Lower lobe of right lung (tissue), 2 donors: ENCODE measurements around the gene MLIP. TPM values are rescaled to one million over a fixed set of nuclear protein-coding genes. Genes with fewer than 3 reads are reported as not detected.

Source experiments
- ATAC-seq, 2 donors: fragments of 200-7000 bp; cut with Tn5 transposase; one replicate each; pipeline ENCODE4 v1.9.1; 2020 to 2022; ENCODE audit warnings: mild to moderate bottlenecking in 2 of 2, moderate library complexity in 2 of 2
- DNase-seq: peaks from one replicate; pipeline ENCODE4 v3.0.0-alpha.2; 2020
- H3K27ac ChIP-seq: fragments of 200-600 bp; one replicate; pipeline ENCODE4 v1.8.0; 2022
- H3K27me3 ChIP-seq: fragments of 200-600 bp; one replicate; pipeline ENCODE4 v1.8.0; 2022; ENCODE audit warnings: low read depth
- H3K36me3 ChIP-seq: fragments of 200-600 bp; one replicate; pipeline ENCODE4 v1.8.0; 2022; ENCODE audit warnings: mild to moderate bottlenecking
- H3K4me1 ChIP-seq: fragments of 200-600 bp; one replicate; pipeline ENCODE4 v1.8.0; 2022
- H3K4me3 ChIP-seq: fragments of 200-600 bp; one replicate; pipeline ENCODE4 v1.8.0; 2022; ENCODE audit warnings: mild to moderate bottlenecking
- H3K9me3 ChIP-seq: fragments of 200-600 bp; one replicate; pipeline ENCODE4 v1.8.0; 2022
- CTCF ChIP-seq: fragments of 200-600 bp; IDR thresholded peaks from one replicate; pipeline ENCODE4 v1.8.0; 2022; ENCODE audit warnings: antibody characterized with exemption, mild to moderate bottlenecking
- intact Hi-C: fragments of 100-400 bp; cut with DNase I; formaldehyde crosslinking; loops from one replicate; pipeline ENCODE4 v1.11.0; 2022
- total RNA-seq: library from RNA; stranded (reverse); fragmentation: NEBNext Ultra II Directional; extraction: Animal tissue kit (Norgen Biotek cat#: 25700); gene quantifications from one replicate; pipeline ENCODE4 v1.2.1, GENCODE V29; 2021
- donor health status: DM: no; HTN: yes; CAD: no; lungs with severe emphysema.

The MLIP gene
- total RNA-seq, 1 donor from 2014 or later = not detected

GRCh38 chr6:54262971-54263370 lies 151.7 kb downstream of the MLIP start:
- Histone ChIP-seq H3K4me3 (no peak overlapping the region), H3K4me1 (no peaks in the 10 kb centered on the region), H3K9me3 (no peaks in the 10 kb centered on the region), H3K27me3 (no peaks in the 10 kb centered on the region), H3K36me3 (no peaks in the 10 kb centered on the region), H3K27ac (no peak overlapping the region)
- intact Hi-C loops = no loop called here
- no peak for TF ChIP-seq CTCF
- ATAC-seq (no peak), DNase-seq (no peak)

GRCh38 chr6:54264581-54265272 lies 153.5 kb downstream of the MLIP start:
- DNase-seq = no peak
- intact Hi-C loops = no loop called here
- no peak for TF ChIP-seq CTCF
- H3K27me3 ChIP-seq = no peaks in the 10 kb centered on the region
- H3K4me1 ChIP-seq = no peaks in the 10 kb centered on the region
- no peak overlapping the region for H3K4me3 ChIP-seq
- no peaks in the 10 kb centered on the region for H3K36me3 ChIP-seq
- ATAC-seq = no peak
- no peak overlapping the region for H3K27ac ChIP-seq
- H3K9me3 ChIP-seq = no peaks in the 10 kb centered on the region

GRCh38 chr6:54266400-54266923 lies 155.2 kb downstream of the MLIP start:
- Histone ChIP-seq H3K27me3 (no peaks in the 10 kb centered on the region), H3K4me1 (no peaks in the 10 kb centered on the region), H3K9me3 (no peaks in the 10 kb centered on the region), H3K36me3 (no peaks in the 10 kb centered on the region), H3K27ac (no peak overlapping the region), H3K4me3 (no peak overlapping the region)
- ATAC-seq (no peak), DNase-seq (no peak)
- intact Hi-C loops = no loop called here
- TF ChIP-seq CTCF = no peak

GRCh38 chr6:54267798-54268197 lies 156.6 kb downstream of the MLIP start:
- Histone ChIP-seq H3K9me3 (no peaks in the 10 kb centered on the region), H3K4me3 (no peak overlapping the region), H3K27me3 (no peaks in the 10 kb centered on the region), H3K27ac (no peak overlapping the region), H3K4me1 (no peaks in the 10 kb centered on the region), H3K36me3 (no peaks in the 10 kb centered on the region)
- TF ChIP-seq CTCF = peak; percentile 47
- ATAC-seq (peak in 1 of 2 donors; percentile 59), DNase-seq (no peak)
- intact Hi-C loops = no loop called here

- no peaks in the 10 kb centered on the region for H3K9me3 ChIP-seq
- no peaks in the 10 kb centered on the region for H3K36me3 ChIP-seq
- no peak for TF ChIP-seq CTCF
- no peaks in the 10 kb centered on the region for H3K4me1 ChIP-seq
- H3K27ac ChIP-seq = no peak overlapping the region
- no peak overlapping the region for H3K4me3 ChIP-seq
- no peaks in the 10 kb centered on the region for H3K27me3 ChIP-seq
- intact Hi-C loops = no loop called here
- ATAC-seq (no peak), DNase-seq (no peak)
Observed at GRCh38 chr6:54273214-54273820, 162.1 kb downstream of the MLIP start.
